ENCODE results near the gene NFKBIL1.

DNA sequence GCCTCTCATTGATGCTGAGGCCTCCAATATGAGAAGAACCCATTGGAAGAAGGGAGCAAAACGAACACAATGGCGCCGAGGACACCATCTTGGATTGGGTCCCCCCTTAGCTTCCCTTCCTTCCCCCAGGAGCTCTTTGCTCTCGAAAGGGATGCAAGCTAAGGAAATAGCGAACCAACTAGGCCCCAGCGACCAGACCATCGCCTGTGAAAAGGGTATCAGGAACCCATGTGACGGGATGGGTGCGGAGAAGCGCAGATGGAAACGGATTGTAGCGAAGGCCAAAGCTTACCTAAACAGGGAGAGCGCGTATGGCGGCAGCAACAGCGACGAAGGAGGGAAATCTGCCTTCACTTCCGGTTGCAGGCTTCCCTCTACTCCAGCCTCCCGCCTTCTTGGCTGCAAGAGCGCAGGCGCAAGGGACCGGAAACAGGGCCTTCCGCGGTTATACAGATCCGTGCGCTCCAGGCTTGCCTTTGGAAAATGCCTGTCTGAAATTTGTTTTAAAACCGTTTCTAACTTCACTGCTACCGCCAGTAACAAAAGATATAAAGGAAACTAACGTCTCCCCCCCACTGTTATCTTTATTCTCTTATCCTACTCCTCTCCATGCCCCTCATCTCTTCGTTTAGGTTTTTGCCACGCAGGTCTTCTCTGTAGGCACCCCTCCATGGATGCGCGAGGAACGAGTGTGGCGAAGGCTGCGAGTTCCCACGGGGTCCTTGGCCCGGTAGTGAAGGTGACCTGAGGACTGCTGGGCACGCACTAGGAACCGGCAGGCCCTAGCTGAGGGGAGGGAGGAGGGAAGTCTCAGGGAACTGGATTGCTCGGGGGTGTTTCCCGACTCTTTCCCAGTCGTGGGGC is 5.5 kb upstream of the NFKBIL1 start, which contains the start of gene DDX39B:
- no peak for TF ChIP-seq EP300 (IDR thresholded peaks at IDR 0.05)
- TF ChIP-seq RAD21 (conservative IDR thresholded peaks at IDR 0.05 in 1 of 2, IDR thresholded peaks at IDR 0.05 in 1 of 2) = no peak
